Jurkat, Clone E6-1 (cell line): ENCODE data around the gene FCAR.
"Not testable (repeated sequence)": the region's sequence is repeated elsewhere in the genome, so short reads cannot be mapped to it uniquely, and the experiment has no call there.

Experiments used
- DNase-seq: peaks from one replicate; pipeline ENCODE4 v3.0.0-alpha.2; 2011; ENCODE audit warnings: low read depth, low spot score
- H3K4me3 ChIP-seq: 2 replicates; pipeline ENCODE4 v1.5.1; 2011; ENCODE audit warnings: mild to moderate bottlenecking, low read length, control low read depth, moderate library complexity

FCAR gene

DNA sequence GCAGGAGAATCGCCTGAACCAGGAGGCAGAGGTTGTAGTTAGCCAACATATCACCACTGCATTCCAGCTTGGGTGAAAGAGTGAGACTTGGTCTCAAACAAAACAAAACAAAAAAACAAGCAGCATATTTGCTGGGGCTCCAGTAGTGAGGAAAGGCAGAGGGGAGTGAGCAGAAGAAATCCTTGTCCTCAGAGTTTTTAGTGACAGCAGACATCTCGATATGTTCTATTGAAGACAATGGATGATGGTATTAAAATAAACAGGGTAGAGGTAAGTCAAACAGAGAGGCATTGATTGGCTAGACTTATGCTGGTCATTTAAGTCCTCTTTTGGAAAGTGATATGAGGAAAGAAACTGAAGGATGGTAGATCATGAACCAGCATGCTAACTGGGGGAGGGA lies 54.3 kb downstream of the FCAR start:
- DNase-seq, result no peak
- H3K4me3 ChIP-seq, result no peak overlapping the region

DNA sequence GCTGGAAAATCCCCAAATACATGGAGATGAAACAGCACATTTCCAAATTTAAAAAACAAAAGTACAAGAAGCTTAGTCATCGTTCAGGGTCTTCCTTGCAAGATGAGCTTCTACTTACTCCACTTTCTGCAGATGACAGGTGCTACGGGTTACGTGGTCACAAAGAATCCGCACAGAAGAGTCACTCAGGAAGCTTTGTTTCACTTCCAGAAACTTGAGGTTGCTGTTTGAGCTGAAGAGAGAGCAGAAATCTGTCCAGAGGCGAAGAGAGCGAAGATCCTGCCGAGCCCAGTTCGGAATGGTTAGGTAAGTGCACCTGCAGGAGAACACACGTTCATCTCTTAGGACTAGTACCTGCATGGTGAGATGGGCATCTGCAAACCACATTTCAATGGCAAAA lies 63.9 kb downstream of the FCAR start:
- H3K4me3 ChIP-seq, result no peak overlapping the region
- no peak for DNase-seq

DNA sequence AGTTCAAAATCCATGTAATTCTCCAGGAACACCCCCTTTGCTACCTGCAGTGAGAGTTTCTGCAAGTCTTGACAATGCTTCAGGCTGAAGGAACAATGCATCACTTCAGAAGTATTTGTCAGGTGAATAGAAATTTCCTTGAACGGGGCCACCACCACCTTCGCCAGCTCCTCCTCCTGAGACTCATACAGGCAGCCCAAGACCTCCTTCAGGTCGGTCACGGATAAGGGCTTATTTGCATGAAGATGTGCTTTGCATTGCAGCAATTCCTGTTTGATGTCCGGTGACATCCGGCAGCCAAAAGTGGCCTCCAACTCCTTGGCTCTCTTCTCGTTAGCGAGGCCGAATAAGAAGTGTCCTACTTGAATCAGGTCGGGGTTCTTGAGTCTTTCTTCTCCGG lies 64.9 kb downstream of the FCAR start:
- H3K4me3 ChIP-seq, result no peak overlapping the region
- no peak for DNase-seq

DNA sequence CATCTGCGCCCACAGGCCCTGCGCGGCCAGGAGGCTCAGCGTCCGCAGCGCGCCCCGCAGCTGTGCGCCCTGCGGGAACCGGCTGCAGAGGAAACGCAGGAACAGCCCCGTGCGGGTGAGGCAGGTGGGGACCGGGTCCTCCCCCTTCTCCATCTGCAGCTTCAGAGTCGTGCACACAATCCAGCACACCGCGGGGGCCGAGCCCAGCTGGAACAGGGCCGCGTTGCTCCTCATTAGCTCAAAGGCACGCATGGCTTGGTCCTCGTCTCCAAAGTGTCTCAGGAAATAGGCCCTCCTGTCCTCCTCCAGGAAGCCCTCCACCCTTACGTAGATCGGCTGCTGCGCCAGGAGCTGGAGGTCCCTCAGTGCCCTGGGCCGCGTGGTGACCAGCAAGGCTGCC lies 65.5 kb downstream of the FCAR start:
- H3K4me3 ChIP-seq, DNase-seq: not testable (repeated sequence)
